Right atrium auricular region (tissue), 2 donors: ENCODE results near the gene PRSS50. TPM values are rescaled to one million over a fixed set of nuclear protein-coding genes. Genes with fewer than 3 reads are reported as not detected.

ENCODE experiments used
- DNase-seq: peaks from one replicate; pipeline ENCODE4 v3.0.0-alpha.2; 2019; ENCODE audit warnings: low spot score
- H3K27ac ChIP-seq, 2 donors: fragments of 200-600 bp; sonication (generic); 1 replicate in 1 of 2; 2 replicates in 1 of 2; pipeline ENCODE4 v1.5.1; 2016 to 2019
- H3K27me3 ChIP-seq, 2 donors: fragments of 200-600 bp; sonication (generic); one replicate each; pipeline versions ENCODE4 v1.5.1 to v1.6.0; 2017 to 2019
- H3K36me3 ChIP-seq: fragments of 200-600 bp; sonication (generic); one replicate; pipeline ENCODE4 v1.5.1; 2016
- H3K4me1 ChIP-seq, 2 donors: fragments of 200-600 bp; sonication (generic); one replicate each; pipeline versions ENCODE4 v1.5.1 to v1.6.0; 2017 to 2019
- H3K4me3 ChIP-seq, 2 donors: fragments of 200-600 bp; sonication (generic); 1 replicate in 1 of 2; 2 replicates in 1 of 2; pipeline ENCODE4 v1.5.1; 2017 to 2019; ENCODE audit warnings: mild to moderate bottlenecking in 1 of 2, moderate library complexity in 1 of 2
- H3K9me3 ChIP-seq, 2 donors: fragments of 200-600 bp; sonication (generic); one replicate each; pipeline ENCODE4 v1.5.1; 2019
- total RNA-seq, 2 donors: library from RNA; depleted of rRNA; stranded (reverse); fragments of >200 nt; gene quantifications; one replicate each; pipeline ENCODE4 v1.1.0, GENCODE V29; 2016
- TF ChIP-seq, protein P1 (sequence below), 2 donors: fragments of 200-600 bp; sonication (generic); IDR thresholded peaks; one replicate each; pipeline ENCODE4 v1.5.1; 2019; ENCODE audit warnings: antibody characterized with exemption in 2 of 2

The PRSS50 gene
- total RNA-seq, 2 donors from 2014 or later = 0.12 TPM; not detected in 1

GRCh38 chr3:46672349-46672695 is 45.3 kb downstream of the PRSS50 start:
- H3K4me1 ChIP-seq = peaks cover 0 to 17% of the 10 kb centered on the region in 2 donors
- H3K9me3 ChIP-seq = no peaks in the 10 kb centered on the region
- DNase-seq = no peak
- peaks cover 19% of the 10 kb centered on the region for H3K36me3 ChIP-seq
- no peak overlapping the region for H3K4me3 ChIP-seq
- H3K27ac ChIP-seq = no peak overlapping the region
- H3K27me3 ChIP-seq = no peaks in the 10 kb centered on the region
- TF ChIP-seq, protein P1, sequence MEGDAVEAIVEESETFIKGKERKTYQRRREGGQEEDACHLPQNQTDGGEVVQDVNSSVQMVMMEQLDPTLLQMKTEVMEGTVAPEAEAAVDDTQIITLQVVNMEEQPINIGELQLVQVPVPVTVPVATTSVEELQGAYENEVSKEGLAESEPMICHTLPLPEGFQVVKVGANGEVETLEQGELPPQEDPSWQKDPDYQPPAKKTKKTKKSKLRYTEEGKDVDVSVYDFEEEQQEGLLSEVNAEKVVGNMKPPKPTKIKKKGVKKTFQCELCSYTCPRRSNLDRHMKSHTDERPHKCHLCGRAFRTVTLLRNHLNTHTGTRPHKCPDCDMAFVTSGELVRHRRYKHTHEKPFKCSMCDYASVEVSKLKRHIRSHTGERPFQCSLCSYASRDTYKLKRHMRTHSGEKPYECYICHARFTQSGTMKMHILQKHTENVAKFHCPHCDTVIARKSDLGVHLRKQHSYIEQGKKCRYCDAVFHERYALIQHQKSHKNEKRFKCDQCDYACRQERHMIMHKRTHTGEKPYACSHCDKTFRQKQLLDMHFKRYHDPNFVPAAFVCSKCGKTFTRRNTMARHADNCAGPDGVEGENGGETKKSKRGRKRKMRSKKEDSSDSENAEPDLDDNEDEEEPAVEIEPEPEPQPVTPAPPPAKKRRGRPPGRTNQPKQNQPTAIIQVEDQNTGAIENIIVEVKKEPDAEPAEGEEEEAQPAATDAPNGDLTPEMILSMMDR (IDR thresholded peaks at IDR 0.05) = no peak

DNA sequence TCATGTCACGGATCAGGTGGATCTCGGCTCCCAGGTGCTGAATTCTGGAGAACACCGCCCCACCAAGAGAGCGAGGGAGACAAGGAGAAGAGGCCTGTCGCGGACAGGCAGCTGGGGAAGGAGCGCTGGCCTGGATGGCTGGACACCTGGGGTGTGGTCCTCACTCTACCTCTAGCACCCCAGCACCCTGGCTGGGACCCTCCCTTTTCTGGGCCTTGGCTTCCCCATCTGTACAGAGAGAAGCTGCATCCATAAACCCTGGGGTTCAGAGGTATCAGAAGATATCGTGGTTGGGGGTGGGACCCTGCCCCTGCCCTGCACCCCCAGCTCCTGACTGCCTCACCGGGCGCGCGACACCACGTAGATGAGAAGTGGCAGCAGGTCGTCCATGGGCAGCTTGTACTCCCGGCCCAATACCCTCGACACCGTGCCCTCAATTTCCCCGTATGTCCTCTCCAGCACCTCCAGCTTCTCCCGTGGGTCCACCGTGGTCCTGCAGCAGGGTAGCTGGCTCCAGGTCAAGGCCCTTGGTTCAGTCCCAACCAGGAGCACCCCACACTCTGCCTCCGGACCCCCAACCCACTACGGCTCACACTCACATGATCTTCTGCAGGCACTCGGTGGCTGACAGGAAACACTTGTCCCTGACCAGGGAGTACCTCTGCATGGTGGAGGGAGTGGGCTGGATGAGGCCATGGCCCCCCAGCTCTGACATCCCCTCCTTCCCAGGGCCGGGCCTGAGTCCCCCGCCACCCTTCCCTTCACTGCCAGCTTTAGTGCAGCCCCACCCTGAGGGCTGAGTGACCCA is 45.9 kb downstream of the PRSS50 start:
- no peak overlapping the region for H3K27ac ChIP-seq
- TF ChIP-seq, protein P1 (IDR thresholded peaks at IDR 0.05) = no peak
- H3K4me1 ChIP-seq = peaks cover 0 to 17% of the 10 kb centered on the region in 2 donors
- no peaks in the 10 kb centered on the region for H3K9me3 ChIP-seq
- no peak for DNase-seq
- no peak overlapping the region for H3K4me3 ChIP-seq
- H3K27me3 ChIP-seq = no peaks in the 10 kb centered on the region
- peaks cover 19% of the 10 kb centered on the region for H3K36me3 ChIP-seq

- Histone ChIP-seq H3K4me3 (no peak overlapping the region), H3K4me1 (peaks cover 0 to 15% of the 10 kb centered on the region in 2 donors), H3K9me3 (no peaks in the 10 kb centered on the region), H3K36me3 (peaks cover 19% of the 10 kb centered on the region), H3K27me3 (no peaks in the 10 kb centered on the region), H3K27ac (no peak overlapping the region)
- DNase-seq = no peak
- TF ChIP-seq, protein P1 (IDR thresholded peaks at IDR 0.05) = no peak
Observed at GRCh38 chr3:46670891-46671427, 46.7 kb downstream of the PRSS50 start.

- TF ChIP-seq, protein P1 (IDR thresholded peaks at IDR 0.05) = no peak
- no peak for DNase-seq
- peak overlapping the region in 1 of 2 donors; percentile 51 for H3K27ac ChIP-seq
- H3K36me3 ChIP-seq = peaks cover 15% of the 10 kb centered on the region
- no peak overlapping the region for H3K4me3 ChIP-seq
- peaks cover 0 to 20% of the 10 kb centered on the region in 2 donors for H3K4me1 ChIP-seq
- H3K27me3 ChIP-seq = no peaks in the 10 kb centered on the region
- H3K9me3 ChIP-seq = no peaks in the 10 kb centered on the region
Observed at GRCh38 chr3:46670000-46670890, 47.4 kb downstream of the PRSS50 start.

GRCh38 chr3:46669191-46669999 is 48.3 kb downstream of the PRSS50 start:
- Histone ChIP-seq H3K27ac (peak overlapping the region in 1 of 2 donors; percentile 51), H3K4me1 (peaks cover 0 to 23% of the 10 kb centered on the region in 2 donors), H3K4me3 (no peak overlapping the region), H3K27me3 (no peaks in the 10 kb centered on the region), H3K9me3 (no peaks in the 10 kb centered on the region), H3K36me3 (peaks cover 10% of the 10 kb centered on the region)
- DNase-seq = no peak
- TF ChIP-seq, protein P1 (IDR thresholded peaks at IDR 0.05) = no peak
